ENCODE measurements around the gene C6orf120.

C6orf120 gene

GRCh38 chr6:169707772-169708171, 5.8 kb downstream of the C6orf120 start:
- H3K4me1 ChIP-seq (ENCODE audit: control insufficient read depth, insufficient read depth, low read length), result peaks cover 17% of the 10 kb centered on the region
- peaks cover 70% of the 10 kb centered on the region for H3K36me3 ChIP-seq (ENCODE audit: control insufficient read depth, insufficient read depth, low read length)
- no peaks in the 10 kb centered on the region for H3K27me3 ChIP-seq (ENCODE audit: control insufficient read depth, insufficient read depth, low read length)
- H3K27ac ChIP-seq (ENCODE audit: low read depth, low read length), result no peak overlapping the region
- H3K4me3 ChIP-seq (ENCODE audit: low read depth, low read length), result no peak overlapping the region
- H3K9me3 ChIP-seq (ENCODE audit: control insufficient read depth, insufficient read depth, low read depth, low read length), result no peaks in the 10 kb centered on the region
- no peak overlapping the region for H3K9ac ChIP-seq (ENCODE audit: low read length)

- Histone ChIP-seq H3K4me3 (ENCODE audit: low read depth, low read length) (no peak overlapping the region), H3K9ac (ENCODE audit: low read length) (no peak overlapping the region), H3K4me1 (ENCODE audit: control insufficient read depth, insufficient read depth, low read length) (peaks cover 7% of the 10 kb centered on the region; the same call in 1 of the 2 replicates), H3K36me3 (ENCODE audit: control insufficient read depth, insufficient read depth, low read length) (peaks cover 81% of the 10 kb centered on the region), H3K9me3 (ENCODE audit: control insufficient read depth, insufficient read depth, low read depth, low read length) (no peaks in the 10 kb centered on the region), H3K27me3 (ENCODE audit: control insufficient read depth, insufficient read depth, low read length) (no peaks in the 10 kb centered on the region), H3K27ac (ENCODE audit: low read depth, low read length) (no peak overlapping the region)
Measured at GRCh38 chr6:169709293-169709692, 7.4 kb downstream of the C6orf120 start.

- Histone ChIP-seq H3K4me3 (ENCODE audit: low read depth, low read length) (no peak overlapping the region), H3K4me1 (ENCODE audit: control insufficient read depth, insufficient read depth, low read length) (peaks cover 3% of the 10 kb centered on the region; the same call in 1 of the 2 replicates), H3K36me3 (ENCODE audit: control insufficient read depth, insufficient read depth, low read length) (peaks cover 85% of the 10 kb centered on the region), H3K9ac (ENCODE audit: low read length) (no peak overlapping the region), H3K27me3 (ENCODE audit: control insufficient read depth, insufficient read depth, low read length) (no peaks in the 10 kb centered on the region), H3K27ac (ENCODE audit: low read depth, low read length) (no peak overlapping the region), H3K9me3 (ENCODE audit: control insufficient read depth, insufficient read depth, low read depth, low read length) (no peaks in the 10 kb centered on the region)
Measured at GRCh38 chr6:169710009-169710408, 8.1 kb downstream of the C6orf120 start.

GRCh38 chr6:169714178-169714577, 12.3 kb downstream of the C6orf120 start:
- Histone ChIP-seq H3K9me3 (ENCODE audit: control insufficient read depth, insufficient read depth, low read depth, low read length) (no peaks in the 10 kb centered on the region), H3K27ac (ENCODE audit: low read depth, low read length) (no peak overlapping the region), H3K27me3 (ENCODE audit: control insufficient read depth, insufficient read depth, low read length) (no peaks in the 10 kb centered on the region), H3K4me3 (ENCODE audit: low read depth, low read length) (no peak overlapping the region), H3K4me1 (ENCODE audit: control insufficient read depth, insufficient read depth, low read length) (no peaks in the 10 kb centered on the region), H3K9ac (ENCODE audit: low read length) (no peak overlapping the region), H3K36me3 (ENCODE audit: control insufficient read depth, insufficient read depth, low read length) (peaks cover 86% of the 10 kb centered on the region)

- Histone ChIP-seq H3K4me1 (ENCODE audit: control insufficient read depth, insufficient read depth, low read length) (no peaks in the 10 kb centered on the region), H3K27ac (ENCODE audit: low read depth, low read length) (no peak overlapping the region), H3K9me3 (ENCODE audit: control insufficient read depth, insufficient read depth, low read depth, low read length) (no peaks in the 10 kb centered on the region), H3K27me3 (ENCODE audit: control insufficient read depth, insufficient read depth, low read length) (no peaks in the 10 kb centered on the region), H3K36me3 (ENCODE audit: control insufficient read depth, insufficient read depth, low read length) (peaks cover 84% of the 10 kb centered on the region), H3K9ac (ENCODE audit: low read length) (no peak overlapping the region), H3K4me3 (ENCODE audit: low read depth, low read length) (no peak overlapping the region)
Measured at GRCh38 chr6:169714595-169714994, 12.7 kb downstream of the C6orf120 start.

- H3K27ac ChIP-seq (ENCODE audit: low read depth, low read length), result no peak overlapping the region
- H3K4me1 ChIP-seq (ENCODE audit: control insufficient read depth, insufficient read depth, low read length), result peaks cover 10% of the 10 kb centered on the region
- no peak overlapping the region for H3K9ac ChIP-seq (ENCODE audit: low read length)
- H3K4me3 ChIP-seq (ENCODE audit: low read depth, low read length), result no peak overlapping the region
- H3K27me3 ChIP-seq (ENCODE audit: control insufficient read depth, insufficient read depth, low read length), result no peaks in the 10 kb centered on the region
- H3K36me3 ChIP-seq (ENCODE audit: control insufficient read depth, insufficient read depth, low read length), result peaks cover 42% of the 10 kb centered on the region
- H3K9me3 ChIP-seq (ENCODE audit: control insufficient read depth, insufficient read depth, low read depth, low read length), result no peaks in the 10 kb centered on the region
Measured at GRCh38 chr6:169719117-169719516, 17.2 kb downstream of the C6orf120 start.

GRCh38 chr6:169720207-169720855, 18.4 kb downstream of the C6orf120 start:
- Histone ChIP-seq H3K36me3 (ENCODE audit: control insufficient read depth, insufficient read depth, low read length) (peaks cover 30% of the 10 kb centered on the region), H3K9me3 (ENCODE audit: control insufficient read depth, insufficient read depth, low read depth, low read length) (no peaks in the 10 kb centered on the region), H3K4me1 (ENCODE audit: control insufficient read depth, insufficient read depth, low read length) (peaks cover 10% of the 10 kb centered on the region), H3K9ac (ENCODE audit: low read length) (no peak overlapping the region), H3K4me3 (ENCODE audit: low read depth, low read length) (no peak overlapping the region), H3K27me3 (ENCODE audit: control insufficient read depth, insufficient read depth, low read length) (no peaks in the 10 kb centered on the region), H3K27ac (ENCODE audit: low read depth, low read length) (no peak overlapping the region)

- H3K27me3 ChIP-seq (ENCODE audit: control insufficient read depth, insufficient read depth, low read length), result no peaks in the 10 kb centered on the region
- H3K9ac ChIP-seq (ENCODE audit: low read length), result peak overlapping the region; percentile 88
- H3K27ac ChIP-seq (ENCODE audit: low read depth, low read length), result no peak overlapping the region; the same call in 1 of the 2 replicates
- H3K4me3 ChIP-seq (ENCODE audit: low read depth, low read length), result peak overlapping the region; percentile 92
- H3K9me3 ChIP-seq (ENCODE audit: control insufficient read depth, insufficient read depth, low read depth, low read length), result no peaks in the 10 kb centered on the region
- H3K4me1 ChIP-seq (ENCODE audit: control insufficient read depth, insufficient read depth, low read length), result peaks cover 10% of the 10 kb centered on the region
- H3K36me3 ChIP-seq (ENCODE audit: control insufficient read depth, insufficient read depth, low read length), result peaks cover 8% of the 10 kb centered on the region; the same call in 1 of the 2 replicates
Measured at GRCh38 chr6:169722362-169723199, 20.7 kb downstream of the C6orf120 start.

GRCh38 chr6:169723200-169723909, 21.4 kb downstream of the C6orf120 start:
- Histone ChIP-seq H3K9ac (ENCODE audit: low read length) (peak overlapping the region; percentile 88), H3K9me3 (ENCODE audit: control insufficient read depth, insufficient read depth, low read depth, low read length) (no peaks in the 10 kb centered on the region), H3K27me3 (ENCODE audit: control insufficient read depth, insufficient read depth, low read length) (no peaks in the 10 kb centered on the region), H3K4me1 (ENCODE audit: control insufficient read depth, insufficient read depth, low read length) (peaks cover 10% of the 10 kb centered on the region), H3K4me3 (ENCODE audit: low read depth, low read length) (peak overlapping the region; percentile 92), H3K27ac (ENCODE audit: low read depth, low read length) (no peak overlapping the region; the same call in 1 of the 2 replicates), H3K36me3 (ENCODE audit: control insufficient read depth, insufficient read depth, low read length) (peaks cover 6% of the 10 kb centered on the region; the same call in 1 of the 2 replicates)

- no peak overlapping the region for H3K27ac ChIP-seq (ENCODE audit: low read depth, low read length)
Measured at GRCh38 chr6:169723991-169724493, 22.1 kb downstream of the C6orf120 start.

More at GRCh38 chr6:169723991-169724493, 22.1 kb downstream of the C6orf120 start:
- Histone ChIP-seq H3K4me3 (ENCODE audit: low read depth, low read length) (peak overlapping the region; percentile 56), H3K4me1 (ENCODE audit: control insufficient read depth, insufficient read depth, low read length) (peaks cover 10% of the 10 kb centered on the region), H3K27me3 (ENCODE audit: control insufficient read depth, insufficient read depth, low read length) (no peaks in the 10 kb centered on the region), H3K9ac (ENCODE audit: low read length) (peak overlapping the region; percentile 80), H3K36me3 (ENCODE audit: control insufficient read depth, insufficient read depth, low read length) (peaks cover 4% of the 10 kb centered on the region; the same call in 1 of the 2 replicates), H3K9me3 (ENCODE audit: control insufficient read depth, insufficient read depth, low read depth, low read length) (no peaks in the 10 kb centered on the region)

All from HUES6 (cell line).